ENCODE data around the gene SCIMP. TPM values are rescaled to one million over a fixed set of nuclear protein-coding genes. Genes with fewer than 3 reads are reported as not detected.

The SCIMP gene
- not detected in 2 replicates for total RNA-seq

GRCh38 chr17:5234645-5235576 lies at the start of gene SCIMP:
SCIMP (minus strand) TSS chr17:5234860; CDS start chr17:5234755, 105 bp downstream.
- DNase-seq (ENCODE audit: low read depth), result no peak
- H3K4me3 ChIP-seq (ENCODE audit: low read depth, low read length), result no peak within 1 kb of the TSS
- no peak for TF ChIP-seq CTCF (conservative IDR thresholded peaks at IDR 0.05; ENCODE audit: low read depth, low read length)

GRCh38 chr17:5283571-5284315 lies 49.1 kb upstream of the SCIMP start:
- no peak for TF ChIP-seq CTCF (conservative IDR thresholded peaks at IDR 0.05; ENCODE audit: low read depth, low read length)
- DNase-seq (ENCODE audit: low read depth), result no peak
- peak overlapping the region; percentile 74 for H3K4me3 ChIP-seq (ENCODE audit: low read depth, low read length)

DNA sequence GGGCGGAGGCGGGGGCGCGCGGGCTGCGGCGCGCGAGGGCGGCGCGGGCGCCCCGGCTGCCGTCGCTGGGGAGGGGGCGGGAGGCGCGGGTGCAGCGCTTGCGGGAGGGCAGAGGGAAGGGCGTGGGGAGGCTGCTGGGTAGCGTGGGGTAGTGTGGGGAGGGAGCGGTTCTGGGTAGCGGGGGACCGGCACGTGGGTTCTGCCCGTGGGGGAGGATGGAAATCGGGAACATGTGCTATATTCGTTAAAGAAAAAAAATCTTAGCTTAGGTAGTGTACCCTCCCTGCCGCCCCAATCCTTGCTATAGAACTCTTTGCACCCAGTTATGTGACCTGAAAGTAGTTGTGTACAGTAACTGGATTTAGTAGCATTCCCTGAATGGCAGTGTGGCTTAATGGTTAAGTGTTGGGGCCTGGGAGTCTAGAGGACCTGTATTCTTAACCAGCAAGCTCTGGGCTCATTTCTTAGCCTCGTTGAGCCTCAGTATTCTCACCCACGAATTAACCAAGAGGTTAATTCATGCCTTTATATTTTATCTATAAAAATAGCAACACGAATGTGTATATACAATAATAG lies 48.1 kb upstream of the SCIMP start:
- DNase-seq (ENCODE audit: low read depth), result no peak
- TF ChIP-seq CTCF (conservative IDR thresholded peaks at IDR 0.05; ENCODE audit: low read depth, low read length), result no peak
- peak overlapping the region; percentile 74 for H3K4me3 ChIP-seq (ENCODE audit: low read depth, low read length)

- DNase-seq (ENCODE audit: low read depth), result no peak
- TF ChIP-seq CTCF (conservative IDR thresholded peaks at IDR 0.05; ENCODE audit: low read depth, low read length), result peak; percentile 26
- H3K4me3 ChIP-seq (ENCODE audit: low read depth, low read length), result peak within 1 kb of the TSS; percentile 74
These were observed 47.4 kb upstream of the SCIMP start, which contains the start of gene RABEP1 for GRCh38 chr17:5281814-5282641. RABEP1 (plus strand) TSS chr17:5282284; CDS start chr17:5282487, 203 bp downstream.

DNA sequence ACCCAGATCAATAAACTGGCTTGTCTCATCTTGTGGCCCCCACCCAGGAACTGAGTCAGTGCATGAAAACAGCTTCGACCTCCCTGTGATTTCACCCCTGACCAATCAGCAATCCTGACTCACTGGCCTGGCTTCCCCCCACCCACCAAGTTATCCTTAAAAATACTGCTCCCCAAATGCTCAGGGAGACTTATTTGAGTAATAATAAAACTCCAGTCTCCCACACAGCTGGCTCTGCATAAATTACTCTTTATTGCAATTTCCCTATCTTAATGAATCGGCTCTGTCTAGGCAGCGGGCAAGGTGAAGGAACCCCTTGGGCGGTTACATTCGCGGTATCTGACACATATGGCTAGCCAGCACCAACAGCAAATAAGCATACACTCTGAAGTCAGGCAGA lies 37.7 kb upstream of the SCIMP start:
- no peak for TF ChIP-seq CTCF (conservative IDR thresholded peaks at IDR 0.05; ENCODE audit: low read depth, low read length)
- H3K4me3 ChIP-seq (ENCODE audit: low read depth, low read length), result no peak overlapping the region
- DNase-seq (ENCODE audit: low read depth), result no peak

Measured in epithelial cell of proximal tubule (primary cell).